HG03575 (cell line): Measurements from ENCODE around the gene SIAH2.

Experiments used
- ATAC-seq: cut with Tn5 transposase; IDR thresholded peaks from one replicate; pipeline ENCODE4 v1.9.1; 2021; ENCODE audit not compliant: unreplicated experiment, insufficient number of reproducible peaks, low FRiP score; ENCODE audit errors: extremely low read depth

The SIAH2 gene

DNA sequence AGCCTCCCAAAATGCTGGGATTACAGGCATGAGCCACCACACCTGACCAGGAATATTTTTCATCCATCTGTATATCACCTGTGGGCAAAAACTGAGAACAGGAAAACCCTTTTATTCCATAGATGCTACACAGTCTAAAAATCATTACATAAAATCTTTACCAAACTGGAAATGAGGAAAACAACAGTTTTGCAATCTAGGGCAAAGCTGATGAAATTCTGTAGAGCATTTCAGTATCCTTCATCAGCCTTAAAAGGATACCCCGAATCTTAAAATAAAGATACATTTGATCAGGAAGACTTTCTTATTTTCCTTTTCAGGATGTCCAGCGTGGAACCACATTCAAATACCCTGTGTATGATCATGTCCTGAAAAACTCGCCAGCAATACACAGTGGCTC lies 7.1 kb downstream of the SIAH2 start:
- no peak for ATAC-seq

- ATAC-seq = no peak
Observed at GRCh38 chr3:150754896-150755295, 8.1 kb downstream of the SIAH2 start.

- ATAC-seq = no peak
Observed at GRCh38 chr3:150751781-150752263, 11.1 kb downstream of the SIAH2 start.

DNA sequence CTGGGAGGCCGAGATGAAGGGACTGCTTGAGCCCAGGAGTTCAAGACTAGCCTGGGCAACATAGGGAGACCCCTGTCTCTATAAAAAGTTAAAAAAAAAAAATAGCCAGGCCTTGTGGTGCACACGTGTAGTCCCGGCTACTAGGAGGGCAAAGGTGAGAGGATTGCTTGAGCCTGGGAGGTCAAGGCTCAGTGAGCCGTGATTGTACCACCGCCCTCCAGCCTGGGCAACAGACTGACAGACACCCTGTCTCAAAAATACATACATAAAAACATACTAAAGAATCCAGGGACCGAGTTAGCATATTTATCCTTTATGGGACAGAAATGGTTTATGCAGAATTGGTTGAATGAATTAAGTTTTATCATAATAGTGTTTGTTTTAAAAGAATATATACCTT lies 13.7 kb downstream of the SIAH2 start:
- no peak for ATAC-seq

GRCh38 chr3:150748684-150749047 lies 14.3 kb downstream of the SIAH2 start:
- ATAC-seq = no peak

DNA sequence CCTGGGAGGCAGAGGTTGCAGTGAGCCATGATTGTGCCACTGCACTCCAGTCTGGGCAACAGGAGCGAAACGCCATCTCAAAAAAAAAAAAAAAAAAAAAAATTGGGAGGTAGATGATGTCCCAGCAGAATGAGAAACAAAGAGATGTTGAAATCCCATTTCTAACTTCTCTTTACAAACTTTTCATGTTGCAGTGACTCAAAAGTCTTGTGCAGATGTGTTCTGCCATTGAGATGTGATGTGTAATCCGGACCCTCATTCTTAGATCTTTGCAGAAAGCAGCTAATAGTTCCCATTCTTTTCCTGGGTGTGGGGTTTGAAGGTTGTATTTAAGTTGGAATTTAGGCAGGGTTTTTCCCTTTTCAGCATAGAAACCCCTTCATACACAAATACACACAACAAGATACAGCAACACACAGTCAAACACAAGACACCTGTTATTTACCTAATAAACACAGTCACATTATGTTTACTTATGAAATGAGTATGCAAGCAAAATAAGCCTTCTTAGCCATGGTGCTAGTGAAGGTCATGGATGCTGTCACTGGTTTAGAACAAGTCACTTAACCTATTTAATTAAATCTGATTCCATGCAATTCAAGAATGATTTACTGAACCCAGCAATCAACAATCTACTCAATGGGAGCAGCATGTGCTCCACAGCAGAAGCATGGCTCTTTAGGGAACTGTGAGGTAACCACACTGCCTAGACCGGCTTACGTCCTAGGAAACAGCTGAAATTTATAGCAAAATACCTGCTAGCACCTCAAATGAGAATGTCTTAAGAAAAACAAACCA lies 14.9 kb downstream of the SIAH2 start:
- ATAC-seq = no peak

DNA sequence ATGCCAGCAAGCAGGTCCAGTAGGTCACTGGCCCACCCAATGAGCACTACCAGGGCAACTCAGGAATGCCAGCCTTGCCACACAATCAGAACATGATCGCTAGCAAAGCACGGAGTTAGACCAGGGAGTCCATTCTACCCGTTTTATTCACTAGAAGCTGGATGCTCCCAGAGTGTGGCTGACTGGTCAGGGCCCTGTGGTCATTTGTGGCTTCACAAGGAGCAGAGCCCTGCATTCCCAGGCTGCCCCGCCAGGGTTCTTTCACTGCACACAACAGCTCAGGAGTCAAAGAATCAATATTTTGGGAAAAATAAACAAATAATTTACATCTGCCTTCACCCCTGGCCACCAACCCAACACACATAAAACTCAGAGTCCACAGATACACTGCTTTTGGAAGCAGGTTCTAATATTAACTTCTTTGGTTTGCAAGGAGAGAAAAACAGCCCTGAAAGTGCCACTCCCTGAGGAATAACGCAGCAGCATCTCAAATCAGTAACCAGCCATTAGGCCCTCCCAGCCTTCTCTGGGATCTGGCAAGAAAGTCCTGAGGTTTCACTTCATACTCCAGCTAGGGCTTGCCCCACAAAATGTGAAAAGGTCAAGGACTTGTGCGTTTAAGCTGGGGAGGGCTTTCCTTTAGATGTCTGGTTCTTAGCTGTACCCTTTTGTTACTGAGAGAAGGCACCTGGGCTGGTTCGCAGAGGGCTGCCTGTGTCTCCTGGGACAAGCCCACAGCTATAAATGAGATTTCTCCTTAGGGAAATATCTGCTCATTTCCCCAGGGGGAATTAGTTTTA lies 16.0 kb downstream of the SIAH2 start:
- no peak for ATAC-seq

DNA sequence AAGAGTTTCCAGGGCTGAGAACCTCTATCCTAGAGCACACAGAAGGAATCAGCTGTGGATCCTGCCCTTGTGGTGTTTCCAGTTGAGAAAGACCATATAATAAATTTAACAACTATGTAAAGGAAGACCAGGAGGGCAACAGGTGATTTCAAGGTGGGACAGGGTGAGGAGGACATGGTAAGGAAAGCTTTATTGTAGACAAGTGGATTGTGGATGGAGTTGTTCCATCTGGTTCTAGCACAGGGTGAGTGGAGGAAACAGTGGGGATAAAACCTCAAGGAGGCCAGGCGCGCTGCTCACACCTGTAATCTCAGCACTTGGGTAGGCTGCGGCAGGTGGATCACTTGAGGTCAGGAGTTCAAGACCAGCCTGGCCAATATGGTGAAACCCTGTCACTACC lies 17.1 kb downstream of the SIAH2 start:
- ATAC-seq = no peak

DNA sequence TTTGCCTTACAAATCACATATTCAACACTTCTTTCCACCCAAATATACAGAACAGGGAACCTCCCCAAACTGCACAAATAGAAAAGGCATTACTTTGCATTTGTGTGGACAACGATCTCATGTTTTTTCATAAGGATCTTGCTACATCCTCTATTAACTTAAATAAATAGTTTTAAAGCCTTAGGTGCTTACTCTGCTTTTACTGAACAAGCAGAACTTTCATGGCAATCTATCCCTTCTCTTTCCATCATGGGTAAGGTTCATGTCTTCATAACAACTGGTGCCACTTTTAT lies 18.1 kb downstream of the SIAH2 start:
- ATAC-seq = no peak

DNA sequence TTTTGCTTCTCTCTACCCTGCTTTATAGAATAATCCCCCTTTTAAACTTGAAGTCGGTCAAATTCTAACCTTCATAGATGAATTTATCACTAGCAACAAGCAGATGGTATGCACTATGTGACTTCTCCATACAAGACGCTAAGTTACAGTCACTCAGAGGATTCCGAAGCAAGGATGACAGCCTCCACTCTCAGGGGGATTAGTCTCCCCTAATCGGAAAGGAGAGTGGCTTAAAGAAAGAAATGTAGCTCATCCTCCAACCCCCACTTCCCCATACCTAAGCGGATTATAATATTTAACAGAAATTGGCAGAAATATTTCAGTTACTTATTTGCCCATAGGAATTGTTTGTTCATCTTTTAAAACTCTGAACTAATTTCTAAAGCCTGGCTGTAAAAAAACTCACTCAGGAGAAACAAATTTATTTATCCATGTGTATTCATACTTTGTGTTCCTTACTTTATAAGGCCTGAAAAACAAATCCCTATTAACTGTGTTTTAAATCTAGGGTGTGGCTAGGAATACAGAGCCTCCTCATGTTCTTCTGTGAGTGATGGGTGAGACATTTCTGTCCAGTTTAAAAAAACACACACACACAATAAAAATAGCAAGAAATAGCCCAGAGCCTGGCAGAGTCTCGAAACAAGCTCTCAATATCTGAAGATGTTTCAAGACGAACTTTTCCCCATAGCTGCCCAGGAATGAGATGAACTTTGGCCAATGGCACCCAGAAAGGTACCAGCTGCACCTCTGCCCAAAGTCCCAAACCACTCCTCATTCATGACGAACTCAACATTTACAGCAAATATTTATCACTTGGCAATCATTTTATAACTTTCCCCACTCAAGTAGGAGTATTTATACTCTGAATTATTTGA lies 18.7 kb downstream of the SIAH2 start:
- ATAC-seq = no peak

DNA sequence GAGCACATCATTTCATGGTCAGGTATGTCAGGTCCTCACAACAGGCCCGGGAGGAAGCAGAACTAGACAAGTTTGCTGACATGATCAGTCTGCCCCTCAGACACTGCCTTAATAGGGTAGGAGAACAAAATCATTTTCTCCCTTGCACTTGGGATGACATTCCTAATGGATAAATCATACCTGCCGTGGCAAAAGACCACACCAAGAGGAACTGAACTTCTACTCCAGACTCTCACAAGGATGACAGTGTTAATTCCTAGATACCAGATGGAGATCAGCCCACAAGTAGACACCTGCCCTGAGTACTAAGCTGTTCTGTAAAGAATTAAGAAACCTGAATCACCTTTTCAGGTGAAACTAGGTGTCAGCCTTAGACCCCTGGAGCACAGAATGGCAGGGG lies 19.5 kb downstream of the SIAH2 start:
- ATAC-seq = no peak

GRCh38 chr3:150742679-150743078 lies 20.3 kb downstream of the SIAH2 start:
- no peak for ATAC-seq

- ATAC-seq = no peak
Observed at GRCh38 chr3:150742141-150742523, 20.8 kb downstream of the SIAH2 start.

DNA sequence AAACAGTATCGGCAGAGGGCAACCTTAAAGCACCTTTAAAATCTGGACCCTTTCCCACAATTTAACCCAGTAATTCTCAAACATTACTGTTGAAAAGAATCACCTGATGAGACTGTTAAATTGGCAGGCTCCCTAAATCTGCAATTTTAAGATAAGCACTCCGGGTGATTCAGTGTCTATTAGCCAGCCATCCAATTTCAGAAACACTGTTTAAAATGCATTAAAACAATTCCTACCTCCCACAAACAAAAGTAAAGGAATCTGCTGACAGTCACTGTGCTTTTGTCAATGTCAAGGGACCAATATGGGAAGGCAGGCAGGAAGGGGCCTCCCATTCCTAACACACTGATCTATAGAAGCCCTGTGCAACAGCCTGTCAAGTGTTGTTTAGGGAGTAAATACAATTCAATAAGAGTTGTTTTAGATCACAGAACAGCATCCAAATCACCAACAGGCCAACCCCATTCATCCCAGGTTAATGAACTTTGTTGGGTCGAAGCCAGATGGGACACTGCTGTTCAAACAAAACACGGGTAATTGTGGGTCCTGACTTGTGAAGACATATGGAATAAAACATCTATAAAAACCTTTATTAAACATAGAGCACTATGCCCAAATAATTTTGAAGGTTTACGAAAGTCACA lies 21.4 kb downstream of the SIAH2 start:
- ATAC-seq = no peak

DNA sequence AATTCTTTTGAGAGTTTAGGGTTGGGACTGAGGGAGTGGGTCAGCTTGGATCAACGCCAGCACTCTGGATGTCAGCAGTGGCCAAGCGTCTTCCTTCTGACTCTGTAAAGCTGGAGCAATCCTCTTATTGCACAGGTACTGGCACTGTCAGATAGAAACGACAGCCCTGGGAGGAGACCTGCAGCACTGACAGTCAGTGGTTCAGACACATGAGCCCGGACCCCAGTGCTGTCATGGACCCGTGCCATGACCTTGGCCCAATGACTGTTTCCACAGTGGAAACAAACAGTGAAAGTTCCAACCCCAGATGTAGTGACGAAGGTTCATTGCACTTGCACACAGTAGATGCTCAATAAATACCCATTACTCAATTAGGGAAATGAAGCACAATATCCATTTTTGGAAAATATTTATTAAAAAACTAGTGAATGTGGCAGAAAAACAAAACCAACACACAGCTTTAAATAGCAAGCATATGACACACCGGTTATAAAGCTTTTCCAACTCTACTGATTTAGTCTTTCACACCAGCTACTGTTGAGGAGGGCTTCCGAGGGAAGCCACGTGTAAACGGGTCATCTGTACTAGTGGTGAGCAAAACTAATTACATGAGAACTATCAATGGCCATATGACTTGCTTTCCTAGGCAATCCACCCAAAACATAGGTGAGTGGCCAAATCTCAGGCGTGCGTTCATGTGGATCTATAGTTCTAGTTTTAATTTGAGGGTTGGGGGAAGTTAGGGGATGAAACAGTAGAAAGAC lies 22.1 kb downstream of the SIAH2 start:
- ATAC-seq = no peak

DNA sequence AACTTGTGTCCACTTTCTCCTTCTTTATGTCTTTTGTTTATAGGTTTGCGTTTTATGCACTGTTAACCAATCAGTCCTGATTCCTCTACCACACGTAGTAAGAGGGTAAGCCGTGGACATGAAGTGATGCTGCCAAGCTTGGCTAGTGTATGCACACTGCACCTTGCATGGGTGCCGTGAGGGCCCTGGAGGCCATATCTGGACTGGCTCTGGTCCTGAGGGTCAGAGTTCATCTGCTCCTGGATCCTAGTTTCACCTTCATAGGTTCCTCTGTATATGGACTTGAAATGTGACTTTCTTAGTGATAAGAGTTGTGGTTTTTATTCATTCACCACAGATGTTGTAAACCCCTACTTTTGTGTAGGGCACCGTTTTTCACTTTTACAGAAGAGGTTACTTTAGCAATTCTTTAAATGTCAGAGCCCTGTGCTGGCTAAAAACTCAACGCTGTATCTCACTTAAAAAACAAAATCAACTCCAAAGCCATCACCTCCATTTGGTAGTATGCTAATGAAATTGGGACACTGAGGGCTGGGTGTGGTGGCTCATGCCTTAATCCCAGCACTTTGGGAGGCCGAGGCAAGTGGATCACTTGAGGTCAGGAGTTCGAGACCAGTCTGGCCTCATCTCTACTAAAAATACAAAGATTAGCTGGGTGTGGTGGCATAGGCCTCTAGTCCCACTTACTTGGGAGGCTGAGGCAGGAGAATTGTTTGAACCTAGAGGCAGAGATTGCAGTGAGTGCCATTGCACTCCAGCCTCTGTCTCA lies 22.9 kb downstream of the SIAH2 start:
- peak; percentile 3 for ATAC-seq

DNA sequence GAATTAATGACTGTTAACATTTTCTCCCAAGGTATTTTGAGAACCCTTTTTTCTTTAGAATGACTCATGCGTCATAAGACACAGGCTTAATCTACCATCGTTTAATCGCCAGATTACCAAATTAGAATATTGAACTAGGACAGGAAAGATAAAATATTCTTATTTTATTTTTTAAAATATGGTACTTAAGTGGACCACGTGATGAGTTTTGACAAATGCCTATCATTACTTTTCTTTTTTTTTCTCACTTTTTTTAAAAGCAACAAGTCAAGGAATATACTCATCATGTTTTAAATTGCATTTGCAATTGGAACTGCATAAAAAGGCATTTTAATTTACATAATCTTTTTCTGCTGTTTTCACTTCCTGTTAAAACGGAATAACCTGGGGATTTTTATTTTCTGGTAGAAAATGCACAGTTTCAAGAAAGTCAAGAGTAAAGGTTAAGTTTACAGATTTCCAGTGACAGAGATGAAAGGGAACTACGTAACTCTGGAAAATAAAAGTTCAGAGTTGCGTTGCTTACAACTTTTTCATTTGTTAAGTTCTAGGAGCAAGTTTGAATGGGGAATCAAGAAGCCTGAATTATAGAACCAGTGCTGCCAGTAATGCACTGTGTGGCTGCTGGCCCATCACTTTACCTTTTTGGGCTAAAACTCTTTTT lies 23.6 kb downstream of the SIAH2 start:
- ATAC-seq = peak; percentile 33
